Right atrium auricular region (tissue), 2 donors: ENCODE data around the gene SUSD6. TPM values are rescaled to one million over a fixed set of nuclear protein-coding genes. Genes with fewer than 3 reads are reported as not detected.

ENCODE experiments used
- DNase-seq: peaks from one replicate; pipeline ENCODE4 v3.0.0-alpha.2; 2019; ENCODE audit warnings: low spot score
- H3K27ac ChIP-seq, 2 donors: fragments of 200-600 bp; sonication (generic); 1 replicate in 1 of 2; 2 replicates in 1 of 2; pipeline ENCODE4 v1.5.1; 2016 to 2019
- H3K27me3 ChIP-seq, 2 donors: fragments of 200-600 bp; sonication (generic); one replicate each; pipeline versions ENCODE4 v1.5.1 to v1.6.0; 2017 to 2019
- H3K36me3 ChIP-seq: fragments of 200-600 bp; sonication (generic); one replicate; pipeline ENCODE4 v1.5.1; 2016
- H3K4me1 ChIP-seq, 2 donors: fragments of 200-600 bp; sonication (generic); one replicate each; pipeline versions ENCODE4 v1.5.1 to v1.6.0; 2017 to 2019
- H3K4me3 ChIP-seq, 2 donors: fragments of 200-600 bp; sonication (generic); 1 replicate in 1 of 2; 2 replicates in 1 of 2; pipeline ENCODE4 v1.5.1; 2017 to 2019; ENCODE audit warnings: mild to moderate bottlenecking in 1 of 2, moderate library complexity in 1 of 2
- H3K9me3 ChIP-seq, 2 donors: fragments of 200-600 bp; sonication (generic); one replicate each; pipeline ENCODE4 v1.5.1; 2019
- total RNA-seq, 2 donors: library from RNA; depleted of rRNA; stranded (reverse); fragments of >200 nt; gene quantifications; one replicate each; pipeline ENCODE4 v1.1.0, GENCODE V29; 2016
- TF ChIP-seq, protein P1 (sequence below), 2 donors: fragments of 200-600 bp; sonication (generic); IDR thresholded peaks; one replicate each; pipeline ENCODE4 v1.5.1; 2019; ENCODE audit warnings: antibody characterized with exemption in 2 of 2

SUSD6 gene
- total RNA-seq, 2 donors from 2014 or later, result 19.2 to 24.7 TPM

DNA sequence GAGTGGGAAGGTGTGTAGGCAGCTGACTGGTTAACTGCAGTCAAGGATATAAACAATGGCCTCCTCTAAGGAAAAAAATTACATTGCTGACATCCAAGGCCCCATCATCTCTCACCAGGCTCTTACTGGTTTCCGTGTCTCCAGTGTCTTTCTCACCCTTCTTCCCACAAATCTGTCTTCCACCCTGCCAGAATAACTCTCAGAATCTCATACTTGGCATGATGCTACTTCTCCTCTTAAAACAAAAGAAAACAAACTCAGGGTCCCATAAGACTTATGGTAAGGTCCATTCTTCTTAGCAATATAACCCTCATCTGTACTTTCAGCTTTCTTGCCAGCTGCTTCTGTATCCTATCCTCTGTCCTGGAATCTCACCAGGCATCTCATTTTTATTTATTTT is 68.9 kb downstream of the SUSD6 start:
- Histone ChIP-seq H3K27ac (no peak overlapping the region), H3K4me1 (peaks cover 0 to 53% of the 10 kb centered on the region in 2 donors), H3K4me3 (no peak overlapping the region)

DNA sequence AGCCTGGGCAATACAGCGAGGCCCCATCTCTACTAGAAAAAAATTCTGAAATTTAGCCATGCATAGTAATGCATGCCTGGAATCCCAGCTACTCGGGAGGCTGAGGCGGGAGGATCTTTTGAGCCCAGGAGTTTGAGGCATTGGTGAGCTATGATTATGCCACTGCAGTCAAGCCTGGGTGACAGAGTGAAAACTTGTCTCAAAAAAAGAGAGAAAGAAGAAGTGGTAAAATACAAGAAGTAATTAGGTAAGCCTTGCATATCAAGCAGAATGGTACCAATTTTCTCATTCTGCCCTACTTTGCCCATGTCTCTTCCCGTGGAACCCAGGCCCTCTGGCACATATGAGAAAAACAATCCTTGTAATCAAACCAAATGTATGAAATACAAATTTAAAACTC is 70.7 kb downstream of the SUSD6 start:
- no peaks in the 10 kb centered on the region for H3K9me3 ChIP-seq
- H3K4me3 ChIP-seq, result no peak overlapping the region
- H3K27me3 ChIP-seq, result no peaks in the 10 kb centered on the region
- no peak for DNase-seq
- no peak overlapping the region for H3K27ac ChIP-seq
- TF ChIP-seq, protein P1, sequence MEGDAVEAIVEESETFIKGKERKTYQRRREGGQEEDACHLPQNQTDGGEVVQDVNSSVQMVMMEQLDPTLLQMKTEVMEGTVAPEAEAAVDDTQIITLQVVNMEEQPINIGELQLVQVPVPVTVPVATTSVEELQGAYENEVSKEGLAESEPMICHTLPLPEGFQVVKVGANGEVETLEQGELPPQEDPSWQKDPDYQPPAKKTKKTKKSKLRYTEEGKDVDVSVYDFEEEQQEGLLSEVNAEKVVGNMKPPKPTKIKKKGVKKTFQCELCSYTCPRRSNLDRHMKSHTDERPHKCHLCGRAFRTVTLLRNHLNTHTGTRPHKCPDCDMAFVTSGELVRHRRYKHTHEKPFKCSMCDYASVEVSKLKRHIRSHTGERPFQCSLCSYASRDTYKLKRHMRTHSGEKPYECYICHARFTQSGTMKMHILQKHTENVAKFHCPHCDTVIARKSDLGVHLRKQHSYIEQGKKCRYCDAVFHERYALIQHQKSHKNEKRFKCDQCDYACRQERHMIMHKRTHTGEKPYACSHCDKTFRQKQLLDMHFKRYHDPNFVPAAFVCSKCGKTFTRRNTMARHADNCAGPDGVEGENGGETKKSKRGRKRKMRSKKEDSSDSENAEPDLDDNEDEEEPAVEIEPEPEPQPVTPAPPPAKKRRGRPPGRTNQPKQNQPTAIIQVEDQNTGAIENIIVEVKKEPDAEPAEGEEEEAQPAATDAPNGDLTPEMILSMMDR (IDR thresholded peaks at IDR 0.05), result no peak
- H3K36me3 ChIP-seq, result no peaks in the 10 kb centered on the region
- peaks cover 0 to 61% of the 10 kb centered on the region in 2 donors for H3K4me1 ChIP-seq

More for the DNA sequence above, 68.9 kb downstream of the SUSD6 start:
- no peak for DNase-seq
- TF ChIP-seq, protein P1 (IDR thresholded peaks at IDR 0.05), result no peak
- H3K36me3 ChIP-seq, result no peaks in the 10 kb centered on the region
- no peaks in the 10 kb centered on the region for H3K9me3 ChIP-seq
- no peaks in the 10 kb centered on the region for H3K27me3 ChIP-seq

DNA sequence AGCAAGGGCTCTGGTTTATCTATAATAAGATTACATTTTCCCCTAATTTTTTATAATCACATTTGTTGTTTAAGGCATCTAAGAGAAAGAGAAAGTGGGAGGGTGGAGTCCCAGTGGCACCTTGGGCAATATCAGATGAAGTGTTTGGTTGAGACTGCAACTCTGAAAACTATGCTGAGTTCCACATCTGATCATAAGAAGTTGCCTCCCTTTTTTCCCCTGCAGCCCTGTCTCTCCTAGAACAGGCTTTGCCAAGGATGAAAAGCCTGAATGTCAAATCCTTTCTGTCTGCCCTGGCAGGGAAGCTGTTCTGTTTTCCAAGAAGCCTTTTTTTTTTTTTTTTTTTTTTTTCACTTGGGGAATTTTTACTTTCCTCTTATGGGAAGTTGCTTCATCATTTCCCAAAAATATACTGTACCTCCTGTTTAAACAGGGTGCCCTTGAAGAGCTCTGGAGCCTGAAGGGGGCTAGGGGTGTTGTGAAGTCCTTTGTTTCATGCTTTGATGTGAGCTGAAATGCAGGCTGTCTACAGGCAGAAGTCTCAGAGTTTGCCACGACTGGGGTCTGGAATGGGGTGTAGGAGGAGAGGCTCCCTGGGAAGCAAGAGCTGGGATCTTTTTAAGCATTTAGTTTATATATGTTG is 71.3 kb downstream of the SUSD6 start:
- H3K4me3 ChIP-seq, result no peak overlapping the region
- TF ChIP-seq, protein P1 (IDR thresholded peaks at IDR 0.05), result no peak

DNA sequence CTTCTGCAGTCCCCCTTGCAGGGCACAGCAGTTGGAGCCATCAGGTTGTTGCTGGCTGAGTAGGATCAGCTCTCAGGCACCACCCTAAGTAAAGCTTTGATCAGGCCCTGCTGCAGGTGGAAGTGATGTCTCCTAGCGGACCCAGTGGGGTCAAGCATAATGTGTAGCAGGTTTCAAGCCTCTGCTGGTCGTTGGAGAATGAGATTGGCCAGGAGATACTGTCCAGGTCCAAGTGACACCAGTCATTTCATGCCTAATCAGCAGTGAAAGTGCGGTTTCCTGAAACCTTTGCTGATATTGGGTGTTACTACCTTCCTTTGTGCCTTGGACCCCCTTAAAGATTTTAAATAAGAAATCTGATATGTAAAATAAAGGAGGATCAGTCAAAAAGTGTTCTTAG is 72.6 kb downstream of the SUSD6 start:
- Histone ChIP-seq H3K9me3 (no peaks in the 10 kb centered on the region), H3K27me3 (no peaks in the 10 kb centered on the region), H3K4me1 (peaks cover 0 to 75% of the 10 kb centered on the region in 2 donors), H3K27ac (no peak overlapping the region), H3K4me3 (no peak overlapping the region), H3K36me3 (no peaks in the 10 kb centered on the region)
- no peak for DNase-seq
- TF ChIP-seq, protein P1 (IDR thresholded peaks at IDR 0.05), result no peak

More for the DNA sequence above, 71.3 kb downstream of the SUSD6 start:
- H3K27me3 ChIP-seq, result no peaks in the 10 kb centered on the region
- no peak for DNase-seq
- no peaks in the 10 kb centered on the region for H3K36me3 ChIP-seq
- no peak overlapping the region for H3K27ac ChIP-seq
- H3K4me1 ChIP-seq, result peaks cover 0 to 63% of the 10 kb centered on the region in 2 donors
- no peaks in the 10 kb centered on the region for H3K9me3 ChIP-seq

DNA sequence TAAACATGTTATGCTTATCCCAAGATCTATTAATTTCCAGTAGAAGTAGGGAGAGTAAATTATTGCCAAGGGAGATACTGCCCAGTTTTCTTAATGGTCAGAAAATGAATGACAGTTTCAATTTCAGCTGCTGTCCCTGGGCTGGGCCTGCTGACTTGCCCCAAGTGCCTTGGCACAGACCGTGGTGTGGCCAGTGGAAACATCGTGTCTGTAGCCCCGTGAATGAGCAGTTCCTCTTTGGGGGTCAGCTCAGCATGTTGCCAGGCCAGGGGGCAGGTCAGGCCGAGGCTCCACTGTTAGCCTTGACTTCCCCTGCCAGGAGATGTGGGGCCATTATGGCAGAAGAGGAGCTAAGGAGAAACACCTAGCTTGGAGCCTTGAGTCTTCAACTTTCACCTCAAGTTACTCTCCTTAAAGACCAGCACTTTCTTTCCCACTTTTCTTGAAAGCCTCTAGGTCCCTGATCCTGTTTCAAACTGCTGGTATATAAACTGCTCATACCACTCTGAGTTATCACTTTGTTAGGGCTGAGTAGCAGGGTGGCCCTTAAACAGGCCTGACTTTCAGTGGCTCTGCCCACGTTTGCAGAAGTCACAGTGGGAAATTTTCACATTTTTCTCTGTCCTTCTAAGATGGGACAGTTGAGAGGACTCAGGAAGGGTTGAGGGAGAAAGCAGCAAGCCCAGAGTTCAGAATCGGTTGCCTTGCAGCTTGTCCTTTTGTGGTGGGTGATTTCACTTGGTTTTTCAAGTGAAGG is 73.2 kb downstream of the SUSD6 start:
- peaks cover 0 to 81% of the 10 kb centered on the region in 2 donors for H3K4me1 ChIP-seq
- no peak overlapping the region for H3K4me3 ChIP-seq
- no peaks in the 10 kb centered on the region for H3K36me3 ChIP-seq
- no peaks in the 10 kb centered on the region for H3K27me3 ChIP-seq
- TF ChIP-seq, protein P1 (IDR thresholded peaks at IDR 0.05), result no peak
- DNase-seq, result no peak
- no peaks in the 10 kb centered on the region for H3K9me3 ChIP-seq
- H3K27ac ChIP-seq, result peak overlapping the region; percentile 9 to 22
